ENCODE results near the gene EME1. TPM values are rescaled to one million over a fixed set of nuclear protein-coding genes. Genes with fewer than 3 reads are reported as not detected.

EME1 gene
- polyA plus RNA-seq, 2 of the 4 experiments (the other 2 are of a cell fraction): 24.3 to 29.9 TPM

DNA sequence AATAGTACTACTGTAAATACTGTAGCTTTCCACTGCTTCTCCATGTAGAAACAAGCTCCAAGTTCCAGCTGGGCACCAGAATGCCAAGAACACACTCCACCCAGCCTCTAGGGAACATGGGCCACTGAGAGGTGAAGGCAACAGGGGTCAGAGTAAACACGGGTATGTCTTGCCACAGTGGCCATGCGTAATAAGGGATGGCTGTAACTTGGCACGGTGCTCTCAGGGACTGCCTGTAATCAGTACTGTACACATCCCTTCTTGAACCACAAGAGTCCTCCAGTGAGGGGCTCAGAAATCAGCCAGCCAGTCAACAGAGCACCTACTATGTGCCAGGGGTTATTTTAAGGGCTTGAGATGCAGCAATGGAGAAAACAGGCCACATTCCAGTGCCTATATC is 13.5 kb downstream of the EME1 start:
- WGBS (ENCODE audit: missing lambda C conversion rate): 58% methylated on average over 3 of the region's 3 CpGs

DNA sequence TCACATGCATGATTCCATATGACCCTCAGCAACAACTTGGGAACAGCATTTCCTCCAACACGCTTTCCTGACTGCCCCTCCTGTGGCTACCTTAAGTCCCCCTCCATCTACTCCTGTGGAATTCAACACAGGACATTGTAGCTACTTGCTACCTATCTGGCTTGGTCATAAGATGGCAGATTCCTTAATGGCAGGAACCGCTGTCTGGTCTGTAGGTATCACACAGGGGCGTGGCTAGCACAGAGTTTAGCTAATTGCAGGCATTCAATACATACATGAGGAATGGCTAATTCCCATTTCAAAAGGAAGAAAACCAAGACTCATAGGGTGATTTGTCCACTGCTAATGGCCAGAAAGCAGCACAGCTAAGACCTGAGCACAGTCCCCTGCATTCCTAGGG is 15.7 kb downstream of the EME1 start:
- Histone ChIP-seq H3K4me1 (no peaks in the 10 kb centered on the region), H3K27ac (no peak overlapping the region), H3K4me3 (no peak overlapping the region), H3K9me3 (no peaks in the 10 kb centered on the region), H3K4me2 (no peak overlapping the region)
- no peak for FAIRE-seq
- ChIA-PET CTCF (interaction anchor here (15.8 to 33.9 kb wide), 2 partner anchors 4 to 14 kb away, joined by 445 read pairs; partner anchors contain the start of genes EME1, LRRC59 and MRPL27), POLR2A (interaction anchor here (1.0 to 1.1 kb wide), 2 partner anchors 9 to 20 kb away, joined by 3 read pairs; no protein-coding TSS in a partner anchor)
- ATAC-seq: no peak
- no peak for DNase-seq (ENCODE audit: low read depth in 1 of 2, low spot score in 1 of 2)
- WGBS (ENCODE audit: missing lambda C conversion rate): 85% methylated on average over 3 of the region's 3 CpGs
- TF ChIP-seq FOXS1 (CRISPR knock-in tag; IDR thresholded peaks at IDR 0.05): no peak
- no peak for TF ChIP-seq HOXB5 (CRISPR knock-in tag; IDR thresholded peaks at IDR 0.05)
- no peak for TF ChIP-seq SMC3 (IDR thresholded peaks at IDR 0.05)
- TF ChIP-seq, protein P1, sequence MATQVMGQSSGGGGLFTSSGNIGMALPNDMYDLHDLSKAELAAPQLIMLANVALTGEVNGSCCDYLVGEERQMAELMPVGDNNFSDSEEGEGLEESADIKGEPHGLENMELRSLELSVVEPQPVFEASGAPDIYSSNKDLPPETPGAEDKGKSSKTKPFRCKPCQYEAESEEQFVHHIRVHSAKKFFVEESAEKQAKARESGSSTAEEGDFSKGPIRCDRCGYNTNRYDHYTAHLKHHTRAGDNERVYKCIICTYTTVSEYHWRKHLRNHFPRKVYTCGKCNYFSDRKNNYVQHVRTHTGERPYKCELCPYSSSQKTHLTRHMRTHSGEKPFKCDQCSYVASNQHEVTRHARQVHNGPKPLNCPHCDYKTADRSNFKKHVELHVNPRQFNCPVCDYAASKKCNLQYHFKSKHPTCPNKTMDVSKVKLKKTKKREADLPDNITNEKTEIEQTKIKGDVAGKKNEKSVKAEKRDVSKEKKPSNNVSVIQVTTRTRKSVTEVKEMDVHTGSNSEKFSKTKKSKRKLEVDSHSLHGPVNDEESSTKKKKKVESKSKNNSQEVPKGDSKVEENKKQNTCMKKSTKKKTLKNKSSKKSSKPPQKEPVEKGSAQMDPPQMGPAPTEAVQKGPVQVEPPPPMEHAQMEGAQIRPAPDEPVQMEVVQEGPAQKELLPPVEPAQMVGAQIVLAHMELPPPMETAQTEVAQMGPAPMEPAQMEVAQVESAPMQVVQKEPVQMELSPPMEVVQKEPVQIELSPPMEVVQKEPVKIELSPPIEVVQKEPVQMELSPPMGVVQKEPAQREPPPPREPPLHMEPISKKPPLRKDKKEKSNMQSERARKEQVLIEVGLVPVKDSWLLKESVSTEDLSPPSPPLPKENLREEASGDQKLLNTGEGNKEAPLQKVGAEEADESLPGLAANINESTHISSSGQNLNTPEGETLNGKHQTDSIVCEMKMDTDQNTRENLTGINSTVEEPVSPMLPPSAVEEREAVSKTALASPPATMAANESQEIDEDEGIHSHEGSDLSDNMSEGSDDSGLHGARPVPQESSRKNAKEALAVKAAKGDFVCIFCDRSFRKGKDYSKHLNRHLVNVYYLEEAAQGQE (IDR thresholded peaks at IDR 0.05): no peak
- TF ChIP-seq JUNB (IDR thresholded peaks at IDR 0.05): no peak
- TF ChIP-seq TP53 (CRISPR knock-in tag; IDR thresholded peaks at IDR 0.05): no peak
- no peak for TF ChIP-seq KDM5A (IDR thresholded peaks at IDR 0.05)
- TF ChIP-seq SREBF2 (IDR thresholded peaks at IDR 0.05): no peak
- TF ChIP-seq NFE2L2 (conservative IDR thresholded peaks at IDR 0.05; ENCODE audit: low read length): no peak
- TF ChIP-seq EHF (CRISPR knock-in tag; IDR thresholded peaks at IDR 0.05): no peak
- TF ChIP-seq ZSCAN20 (CRISPR knock-in tag; IDR thresholded peaks at IDR 0.05): no peak
- TF ChIP-seq RCOR1 (IDR thresholded peaks at IDR 0.05; ENCODE audit: low read depth, low read length): no peak
- no peak for TF ChIP-seq RARB (CRISPR knock-in tag; IDR thresholded peaks at IDR 0.05)
- TF ChIP-seq HDAC2 (IDR thresholded peaks at IDR 0.05): no peak
- no peak for TF ChIP-seq NR3C1 (IDR thresholded peaks at IDR 0.05)
- TF ChIP-seq, protein P2, sequence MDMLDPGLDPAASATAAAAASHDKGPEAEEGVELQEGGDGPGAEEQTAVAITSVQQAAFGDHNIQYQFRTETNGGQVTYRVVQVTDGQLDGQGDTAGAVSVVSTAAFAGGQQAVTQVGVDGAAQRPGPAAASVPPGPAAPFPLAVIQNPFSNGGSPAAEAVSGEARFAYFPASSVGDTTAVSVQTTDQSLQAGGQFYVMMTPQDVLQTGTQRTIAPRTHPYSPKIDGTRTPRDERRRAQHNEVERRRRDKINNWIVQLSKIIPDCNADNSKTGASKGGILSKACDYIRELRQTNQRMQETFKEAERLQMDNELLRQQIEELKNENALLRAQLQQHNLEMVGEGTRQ (IDR thresholded peaks at IDR 0.05): no peak
- no peak for TF ChIP-seq POLR2AphosphoS2 (conservative IDR thresholded peaks at IDR 0.05; ENCODE audit: low read length)
- no peak for TF ChIP-seq CBX8 (IDR thresholded peaks at IDR 0.05)
- no peak for TF ChIP-seq TFCP2L1 (CRISPR knock-in tag; IDR thresholded peaks at IDR 0.05)

More for the DNA sequence above, 13.5 kb downstream of the EME1 start:
- DNase-seq (ENCODE audit: low read depth in 1 of 2, low spot score in 1 of 2) (no peak), ATAC-seq (peak; percentile 17 to 27; a peak in 3 of 6 replicates), FAIRE-seq (no peak)
- ChIA-PET CTCF (interaction anchor here (15.8 to 33.9 kb wide), 2 partner anchors 6 to 12 kb away, joined by 445 read pairs; partner anchors contain the start of genes EME1, LRRC59 and MRPL27), POLR2A (interaction anchor here (1.5 kb wide), 1 partner anchor 10 kb away, joined by 6 read pairs; the partner anchor contains the start of gene LRRC59)
- H3K27ac ChIP-seq: no peak overlapping the region
- H3K9me3 ChIP-seq: no peaks in the 10 kb centered on the region
- TF ChIP-seq RCOR1 (IDR thresholded peaks at IDR 0.05; ENCODE audit: low read depth, low read length): no peak
- no peak for TF ChIP-seq ZC3H11A (IDR thresholded peaks at IDR 0.05)
- no peak for TF ChIP-seq RAD21 (conservative IDR thresholded peaks at IDR 0.05 in 1 of 2, IDR thresholded peaks at IDR 0.05 in 1 of 2)
- TF ChIP-seq, protein P3, sequence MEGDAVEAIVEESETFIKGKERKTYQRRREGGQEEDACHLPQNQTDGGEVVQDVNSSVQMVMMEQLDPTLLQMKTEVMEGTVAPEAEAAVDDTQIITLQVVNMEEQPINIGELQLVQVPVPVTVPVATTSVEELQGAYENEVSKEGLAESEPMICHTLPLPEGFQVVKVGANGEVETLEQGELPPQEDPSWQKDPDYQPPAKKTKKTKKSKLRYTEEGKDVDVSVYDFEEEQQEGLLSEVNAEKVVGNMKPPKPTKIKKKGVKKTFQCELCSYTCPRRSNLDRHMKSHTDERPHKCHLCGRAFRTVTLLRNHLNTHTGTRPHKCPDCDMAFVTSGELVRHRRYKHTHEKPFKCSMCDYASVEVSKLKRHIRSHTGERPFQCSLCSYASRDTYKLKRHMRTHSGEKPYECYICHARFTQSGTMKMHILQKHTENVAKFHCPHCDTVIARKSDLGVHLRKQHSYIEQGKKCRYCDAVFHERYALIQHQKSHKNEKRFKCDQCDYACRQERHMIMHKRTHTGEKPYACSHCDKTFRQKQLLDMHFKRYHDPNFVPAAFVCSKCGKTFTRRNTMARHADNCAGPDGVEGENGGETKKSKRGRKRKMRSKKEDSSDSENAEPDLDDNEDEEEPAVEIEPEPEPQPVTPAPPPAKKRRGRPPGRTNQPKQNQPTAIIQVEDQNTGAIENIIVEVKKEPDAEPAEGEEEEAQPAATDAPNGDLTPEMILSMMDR (IDR thresholded peaks at IDR 0.05): no peak
- TF ChIP-seq, protein P4, sequence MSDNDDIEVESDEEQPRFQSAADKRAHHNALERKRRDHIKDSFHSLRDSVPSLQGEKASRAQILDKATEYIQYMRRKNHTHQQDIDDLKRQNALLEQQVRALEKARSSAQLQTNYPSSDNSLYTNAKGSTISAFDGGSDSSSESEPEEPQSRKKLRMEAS (IDR thresholded peaks at IDR 0.05): no peak
- TF ChIP-seq BHLHE40 (IDR thresholded peaks at IDR 0.05; ENCODE audit: low read depth, low read length): no peak
- TF ChIP-seq FOXS1 (CRISPR knock-in tag; IDR thresholded peaks at IDR 0.05): no peak
- no peak for TF ChIP-seq ZSCAN20 (CRISPR knock-in tag; IDR thresholded peaks at IDR 0.05)
- no peak for TF ChIP-seq CHD4 (IDR thresholded peaks at IDR 0.05; ENCODE audit: borderline replicate concordance)
- TF ChIP-seq CBX2 (IDR thresholded peaks at IDR 0.05; ENCODE audit: borderline replicate concordance, low read depth): no peak
- TF ChIP-seq JUNB (IDR thresholded peaks at IDR 0.05): no peak
- TF ChIP-seq, protein P5, sequence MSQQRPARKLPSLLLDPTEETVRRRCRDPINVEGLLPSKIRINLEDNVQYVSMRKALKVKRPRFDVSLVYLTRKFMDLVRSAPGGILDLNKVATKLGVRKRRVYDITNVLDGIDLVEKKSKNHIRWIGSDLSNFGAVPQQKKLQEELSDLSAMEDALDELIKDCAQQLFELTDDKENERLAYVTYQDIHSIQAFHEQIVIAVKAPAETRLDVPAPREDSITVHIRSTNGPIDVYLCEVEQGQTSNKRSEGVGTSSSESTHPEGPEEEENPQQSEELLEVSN (IDR thresholded peaks at IDR 0.05; ENCODE audit: borderline replicate concordance, low read depth): no peak
- no peak for TF ChIP-seq CBX8 (IDR thresholded peaks at IDR 0.05)
- no peak for TF ChIP-seq EHMT2 (IDR thresholded peaks at IDR 0.05; ENCODE audit: low read depth)
- TF ChIP-seq ESRRA (IDR thresholded peaks at IDR 0.05; ENCODE audit: borderline replicate concordance, low read length): no peak
- no peak for TF ChIP-seq KDM1A (IDR thresholded peaks at IDR 0.05; ENCODE audit: low read depth)
- TF ChIP-seq CEBPB (IDR thresholded peaks at IDR 0.05): no peak
- no peak for TF ChIP-seq JUN (IDR thresholded peaks at IDR 0.05)
- TF ChIP-seq ZFP36 (IDR thresholded peaks at IDR 0.05; ENCODE audit: borderline replicate concordance, partially characterized antibody): no peak
- TF ChIP-seq, protein P6, sequence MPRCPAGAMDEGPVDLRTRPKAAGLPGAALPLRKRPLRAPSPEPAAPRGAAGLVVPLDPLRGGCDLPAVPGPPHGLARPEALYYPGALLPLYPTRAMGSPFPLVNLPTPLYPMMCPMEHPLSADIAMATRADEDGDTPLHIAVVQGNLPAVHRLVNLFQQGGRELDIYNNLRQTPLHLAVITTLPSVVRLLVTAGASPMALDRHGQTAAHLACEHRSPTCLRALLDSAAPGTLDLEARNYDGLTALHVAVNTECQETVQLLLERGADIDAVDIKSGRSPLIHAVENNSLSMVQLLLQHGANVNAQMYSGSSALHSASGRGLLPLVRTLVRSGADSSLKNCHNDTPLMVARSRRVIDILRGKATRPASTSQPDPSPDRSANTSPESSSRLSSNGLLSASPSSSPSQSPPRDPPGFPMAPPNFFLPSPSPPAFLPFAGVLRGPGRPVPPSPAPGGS (IDR thresholded peaks at IDR 0.05): no peak
- H3K4me2 ChIP-seq: no peak overlapping the region
- no peak overlapping the region for H3K4me3 ChIP-seq
- H3K4me1 ChIP-seq: no peaks in the 10 kb centered on the region

Data from A549 (cell line).